Right lobe of liver (tissue), 4 donors: Measurements from ENCODE around the gene MCRIP1.

Source experiments
- CTCF ChIP-seq, 4 donors: fragments of 200-600 bp in 3 of 4; fragments of 450-650 bp in 1 of 4; IDR thresholded peaks; one replicate each; pipeline versions ENCODE4 v1.5.1 to v1.8.0; 2016 to 2022; ENCODE audit warnings: antibody characterized with exemption in 4 of 4, mild to moderate bottlenecking in 2 of 4
- POLR2A ChIP-seq: fragments of 450-650 bp; IDR thresholded peaks from one replicate; pipeline ENCODE4 v1.6.1; 2017; ENCODE audit warnings: antibody characterized with exemption, mild to moderate bottlenecking
- donor health status: DM: no; HTN: no; CAD: no.
- donor health status: DM: no; HTN: no; CAD: no.
- donor health status: DM: no; HTN: yes; CAD: no.

GRCh38 chr17:81807210-81807719 is 25.8 kb downstream of the MCRIP1 start:
- no peak for TF ChIP-seq CTCF (IDR thresholded peaks at IDR 0.05)
- TF ChIP-seq POLR2A: no peak
